Measurements from ENCODE around the gene GCM1. TPM values are rescaled to one million over a fixed set of nuclear protein-coding genes. Genes with fewer than 3 reads are reported as not detected.

The GCM1 gene
- total RNA-seq, 4 donors from 2014 or later: not detected

DNA sequence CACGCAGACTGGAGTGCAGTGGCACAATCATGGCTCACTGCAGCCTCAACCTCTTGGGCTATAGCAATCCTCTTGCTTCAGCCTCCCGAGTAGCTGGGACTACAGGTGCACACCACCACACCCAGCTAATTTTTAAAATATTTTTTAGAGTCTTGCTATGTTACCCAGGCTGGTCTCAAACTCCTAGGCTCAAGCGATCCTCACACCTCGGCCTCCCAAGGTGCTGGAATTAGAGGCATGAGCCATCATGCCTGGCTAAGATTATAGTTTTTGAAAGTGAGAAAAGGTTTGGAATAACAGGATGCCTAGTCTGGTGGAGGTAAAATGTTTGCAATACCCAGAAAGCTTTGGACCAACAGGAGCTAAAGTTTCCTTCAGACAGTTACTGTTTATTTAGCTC lies 23.4 kb downstream of the GCM1 start:
- no peaks in the 10 kb centered on the region for H3K4me1 ChIP-seq
- H3K9me3 ChIP-seq: no peaks in the 10 kb centered on the region
- no peak overlapping the region for H3K27ac ChIP-seq
- no peak for TF ChIP-seq POLR2A (IDR thresholded peaks at IDR 0.05)
- TF ChIP-seq, protein P1, sequence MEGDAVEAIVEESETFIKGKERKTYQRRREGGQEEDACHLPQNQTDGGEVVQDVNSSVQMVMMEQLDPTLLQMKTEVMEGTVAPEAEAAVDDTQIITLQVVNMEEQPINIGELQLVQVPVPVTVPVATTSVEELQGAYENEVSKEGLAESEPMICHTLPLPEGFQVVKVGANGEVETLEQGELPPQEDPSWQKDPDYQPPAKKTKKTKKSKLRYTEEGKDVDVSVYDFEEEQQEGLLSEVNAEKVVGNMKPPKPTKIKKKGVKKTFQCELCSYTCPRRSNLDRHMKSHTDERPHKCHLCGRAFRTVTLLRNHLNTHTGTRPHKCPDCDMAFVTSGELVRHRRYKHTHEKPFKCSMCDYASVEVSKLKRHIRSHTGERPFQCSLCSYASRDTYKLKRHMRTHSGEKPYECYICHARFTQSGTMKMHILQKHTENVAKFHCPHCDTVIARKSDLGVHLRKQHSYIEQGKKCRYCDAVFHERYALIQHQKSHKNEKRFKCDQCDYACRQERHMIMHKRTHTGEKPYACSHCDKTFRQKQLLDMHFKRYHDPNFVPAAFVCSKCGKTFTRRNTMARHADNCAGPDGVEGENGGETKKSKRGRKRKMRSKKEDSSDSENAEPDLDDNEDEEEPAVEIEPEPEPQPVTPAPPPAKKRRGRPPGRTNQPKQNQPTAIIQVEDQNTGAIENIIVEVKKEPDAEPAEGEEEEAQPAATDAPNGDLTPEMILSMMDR (IDR thresholded peaks at IDR 0.05): no peak
- H3K4me3 ChIP-seq: no peak overlapping the region
- no peaks in the 10 kb centered on the region for H3K27me3 ChIP-seq
- DNase-seq: no peak
- no peaks in the 10 kb centered on the region for H3K36me3 ChIP-seq

- DNase-seq: no peak
- H3K4me1 ChIP-seq: peaks cover 0 to 9% (median 0%) of the 10 kb centered on the region in 4 donors
- no peaks in the 10 kb centered on the region for H3K9me3 ChIP-seq
- TF ChIP-seq, protein P1 (IDR thresholded peaks at IDR 0.05): no peak
- TF ChIP-seq POLR2A (IDR thresholded peaks at IDR 0.05): no peak
- no peaks in the 10 kb centered on the region for H3K27me3 ChIP-seq
- no peaks in the 10 kb centered on the region for H3K36me3 ChIP-seq
- no peak overlapping the region for H3K4me3 ChIP-seq
- no peak overlapping the region for H3K27ac ChIP-seq
Observed at GRCh38 chr6:53124131-53124800, 24.4 kb downstream of the GCM1 start.

- peaks cover 0 to 9% (median 0%) of the 10 kb centered on the region in 4 donors for H3K4me1 ChIP-seq
- H3K27me3 ChIP-seq: no peaks in the 10 kb centered on the region
- H3K4me3 ChIP-seq: no peak overlapping the region
- no peaks in the 10 kb centered on the region for H3K36me3 ChIP-seq
- no peak for TF ChIP-seq POLR2A (IDR thresholded peaks at IDR 0.05)
- TF ChIP-seq, protein P1 (IDR thresholded peaks at IDR 0.05): no peak
- DNase-seq: peak in 1 of 3 donors; percentile 60
- H3K9me3 ChIP-seq: no peaks in the 10 kb centered on the region
- peak overlapping the region in 2 of 4 donors; percentile 44 to 61 for H3K27ac ChIP-seq
Observed at GRCh38 chr6:53119772-53120409, 28.8 kb downstream of the GCM1 start.

DNA sequence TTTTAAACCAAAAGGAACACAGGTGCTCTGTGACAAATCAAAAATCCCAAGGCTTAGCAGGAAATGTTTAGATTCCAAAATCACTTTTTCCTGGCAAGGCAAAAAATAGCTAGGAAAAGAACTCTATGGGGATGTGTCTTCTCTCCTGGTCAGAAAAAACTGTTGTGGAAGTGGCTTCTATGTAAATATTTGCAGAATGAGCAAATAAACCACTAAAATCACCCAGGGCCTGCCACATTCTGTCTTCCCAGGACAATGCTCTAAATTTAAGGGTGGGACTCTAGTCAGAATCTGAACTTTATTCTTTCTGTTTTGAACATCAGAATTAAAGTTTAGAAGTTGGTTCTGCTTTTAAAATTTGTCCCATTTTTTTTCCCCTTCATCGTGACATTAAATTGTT lies 29.3 kb downstream of the GCM1 start:
- DNase-seq: no peak
- H3K36me3 ChIP-seq: no peaks in the 10 kb centered on the region
- no peak overlapping the region for H3K4me3 ChIP-seq
- no peaks in the 10 kb centered on the region for H3K9me3 ChIP-seq
- no peaks in the 10 kb centered on the region for H3K27me3 ChIP-seq
- TF ChIP-seq, protein P1 (IDR thresholded peaks at IDR 0.05): no peak
- TF ChIP-seq POLR2A (IDR thresholded peaks at IDR 0.05): no peak
- H3K27ac ChIP-seq: peak overlapping the region in 1 of 4 donors; percentile 61
- peaks cover 0 to 9% (median 0%) of the 10 kb centered on the region in 4 donors for H3K4me1 ChIP-seq

DNA sequence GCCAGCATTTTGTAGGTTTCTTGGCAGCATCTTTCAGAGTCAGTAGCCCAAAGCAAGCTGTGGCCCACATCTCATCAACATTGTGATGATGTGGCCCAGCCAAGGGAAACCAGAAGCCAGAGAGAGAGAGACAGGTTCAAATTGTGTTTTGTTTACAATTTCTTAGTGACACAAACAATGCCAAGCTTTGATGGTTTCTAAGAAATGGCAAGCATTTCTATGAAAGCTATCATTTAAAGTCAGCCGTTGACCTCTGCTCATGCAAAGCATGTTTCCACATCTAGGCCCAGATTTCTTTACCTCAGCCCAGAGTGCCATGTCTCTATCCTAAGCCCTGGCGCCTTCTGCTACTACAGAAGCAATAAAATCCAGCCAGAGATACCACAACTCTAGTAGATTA lies 32.9 kb downstream of the GCM1 start:
- no peak for DNase-seq
- H3K9me3 ChIP-seq: no peaks in the 10 kb centered on the region
- no peak overlapping the region for H3K27ac ChIP-seq
- peaks cover 0 to 22% (median 0%) of the 10 kb centered on the region in 4 donors for H3K4me1 ChIP-seq
- TF ChIP-seq, protein P1 (IDR thresholded peaks at IDR 0.05): no peak
- no peak for TF ChIP-seq POLR2A (IDR thresholded peaks at IDR 0.05)
- no peak overlapping the region for H3K4me3 ChIP-seq
- H3K36me3 ChIP-seq: no peaks in the 10 kb centered on the region
- no peaks in the 10 kb centered on the region for H3K27me3 ChIP-seq

Data from Peyer's patch (tissue), 4 donors.